GM12872 (cell line): ENCODE data around the gene DST.

Experiments used
- TF ChIP-seq, protein P1 (sequence below): IDR thresholded peaks from 3 replicates; pipeline ENCODE4 v1.5.1; 2011; ENCODE audit warnings: low read depth, mild to moderate bottlenecking, low read length, moderate library complexity; ENCODE audit not compliant: insufficient read depth

Gene DST

DNA sequence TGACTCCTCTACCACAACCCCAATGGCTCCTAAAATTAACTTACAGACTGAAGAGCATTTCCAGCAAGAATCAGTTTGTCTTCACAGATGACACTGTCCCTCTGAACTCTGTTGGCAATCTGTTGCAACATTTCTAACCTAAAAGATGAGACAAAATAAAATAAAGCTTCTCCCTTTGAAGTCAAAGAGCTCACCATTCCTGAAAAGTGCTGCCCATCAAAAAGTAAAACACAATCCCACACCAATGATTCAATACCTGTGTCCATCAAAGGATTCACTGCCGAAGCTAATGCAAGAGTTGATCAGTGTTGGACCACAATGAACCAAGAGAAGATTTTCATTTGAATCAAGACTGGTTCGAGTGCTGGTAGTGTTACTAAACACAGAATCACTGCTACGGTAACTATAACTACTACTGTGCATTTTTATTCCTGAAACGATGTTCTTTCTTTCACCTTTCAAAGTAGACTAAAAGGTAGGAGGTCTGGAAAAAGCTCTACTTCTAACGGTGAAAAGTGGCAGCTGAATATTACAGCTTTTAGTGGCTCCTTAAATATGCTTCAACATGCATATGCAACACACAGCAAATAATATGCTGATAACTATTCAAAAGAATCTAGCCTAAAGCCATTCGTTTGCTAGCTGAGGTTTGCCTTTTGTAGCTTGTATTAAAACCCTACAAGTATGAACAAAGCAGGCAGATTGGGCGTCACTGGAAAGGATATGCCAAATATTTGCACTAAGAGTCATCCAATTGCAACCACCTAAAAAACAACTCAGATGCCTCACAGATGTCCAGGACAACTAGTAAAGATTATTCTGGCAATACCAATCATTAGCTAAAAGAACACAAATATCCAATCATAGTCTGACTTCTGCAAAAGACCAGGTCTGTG lies at the start of gene DST:
DST (minus strand) TSS at position 524 of the 896 bp plus-strand sequence.
- TF ChIP-seq, protein P1, sequence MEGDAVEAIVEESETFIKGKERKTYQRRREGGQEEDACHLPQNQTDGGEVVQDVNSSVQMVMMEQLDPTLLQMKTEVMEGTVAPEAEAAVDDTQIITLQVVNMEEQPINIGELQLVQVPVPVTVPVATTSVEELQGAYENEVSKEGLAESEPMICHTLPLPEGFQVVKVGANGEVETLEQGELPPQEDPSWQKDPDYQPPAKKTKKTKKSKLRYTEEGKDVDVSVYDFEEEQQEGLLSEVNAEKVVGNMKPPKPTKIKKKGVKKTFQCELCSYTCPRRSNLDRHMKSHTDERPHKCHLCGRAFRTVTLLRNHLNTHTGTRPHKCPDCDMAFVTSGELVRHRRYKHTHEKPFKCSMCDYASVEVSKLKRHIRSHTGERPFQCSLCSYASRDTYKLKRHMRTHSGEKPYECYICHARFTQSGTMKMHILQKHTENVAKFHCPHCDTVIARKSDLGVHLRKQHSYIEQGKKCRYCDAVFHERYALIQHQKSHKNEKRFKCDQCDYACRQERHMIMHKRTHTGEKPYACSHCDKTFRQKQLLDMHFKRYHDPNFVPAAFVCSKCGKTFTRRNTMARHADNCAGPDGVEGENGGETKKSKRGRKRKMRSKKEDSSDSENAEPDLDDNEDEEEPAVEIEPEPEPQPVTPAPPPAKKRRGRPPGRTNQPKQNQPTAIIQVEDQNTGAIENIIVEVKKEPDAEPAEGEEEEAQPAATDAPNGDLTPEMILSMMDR: no peak

GRCh38 chr6:56691814-56692213 lies 49.1 kb upstream of the DST start:
- TF ChIP-seq, protein P1: no peak

DNA sequence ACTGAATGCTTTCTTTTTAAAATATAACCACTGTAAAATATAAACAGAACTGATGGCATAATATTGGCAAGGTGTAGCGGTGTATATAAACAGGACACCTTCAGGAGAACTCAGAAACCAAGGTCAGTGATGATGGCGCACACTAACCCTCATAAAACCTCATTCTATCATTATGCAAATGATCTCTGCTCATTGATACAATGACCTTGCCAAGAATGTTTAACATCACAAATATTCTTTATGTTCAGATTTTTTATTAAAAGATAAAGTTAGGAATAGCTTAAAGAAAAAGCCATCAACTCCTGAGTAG lies 48.6 kb upstream of the DST start:
- TF ChIP-seq, protein P1: no peak

DNA sequence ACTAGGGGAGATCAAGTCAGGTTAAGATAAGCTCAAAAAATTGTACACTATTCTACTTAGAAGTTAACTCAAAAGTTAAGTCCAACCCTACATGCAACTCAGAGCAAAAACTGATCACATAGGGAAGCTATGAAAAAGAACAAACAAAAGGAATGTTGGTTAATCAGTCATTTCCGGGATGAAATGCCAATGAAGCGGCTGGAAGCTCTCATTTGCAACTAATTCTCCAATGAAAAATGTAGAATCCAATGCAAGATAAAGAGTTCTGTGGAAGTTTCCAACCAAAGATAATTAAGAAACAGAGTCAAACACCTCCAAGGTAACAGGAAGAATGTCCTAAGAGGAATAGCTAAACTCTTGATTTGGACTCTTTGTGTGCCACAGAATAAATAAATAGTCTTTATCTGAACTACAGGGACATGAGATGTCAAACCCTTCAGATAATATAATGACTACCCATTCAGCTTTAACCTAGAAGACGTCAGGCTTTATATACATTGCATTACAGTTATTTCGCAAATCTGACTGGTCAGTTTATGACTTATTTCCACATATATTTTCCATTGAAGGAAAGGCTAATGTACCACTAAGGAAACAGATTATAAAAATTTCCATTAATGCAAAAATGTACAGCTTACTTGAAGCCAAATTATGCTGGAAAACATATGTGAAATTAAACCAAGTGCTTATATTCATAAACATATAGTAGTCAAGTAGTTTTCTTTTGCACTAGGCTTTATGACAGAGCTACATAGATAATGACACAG lies 48.0 kb upstream of the DST start:
- TF ChIP-seq, protein P1: no peak

DNA sequence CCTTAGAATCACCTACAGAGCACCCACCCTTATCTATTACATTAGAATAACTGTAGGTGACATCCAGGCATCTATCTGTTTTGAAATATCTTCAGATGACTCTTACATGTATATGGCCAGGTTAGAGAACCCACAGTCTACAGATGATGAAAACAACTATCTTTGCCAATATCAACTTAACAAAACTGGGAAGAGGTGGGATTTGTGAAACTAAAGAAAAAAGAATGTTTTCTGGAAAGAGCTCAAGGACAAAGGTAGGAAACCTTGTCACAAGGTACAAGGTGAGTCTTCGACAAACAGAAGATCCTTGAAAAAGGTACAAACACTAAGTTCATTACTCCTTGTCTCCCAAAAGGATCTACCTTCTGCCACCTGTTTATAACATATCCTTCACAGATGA lies 47.0 kb upstream of the DST start:
- TF ChIP-seq, protein P1: no peak

GRCh38 chr6:56689114-56689513 lies 46.4 kb upstream of the DST start:
- TF ChIP-seq, protein P1: no peak

DNA sequence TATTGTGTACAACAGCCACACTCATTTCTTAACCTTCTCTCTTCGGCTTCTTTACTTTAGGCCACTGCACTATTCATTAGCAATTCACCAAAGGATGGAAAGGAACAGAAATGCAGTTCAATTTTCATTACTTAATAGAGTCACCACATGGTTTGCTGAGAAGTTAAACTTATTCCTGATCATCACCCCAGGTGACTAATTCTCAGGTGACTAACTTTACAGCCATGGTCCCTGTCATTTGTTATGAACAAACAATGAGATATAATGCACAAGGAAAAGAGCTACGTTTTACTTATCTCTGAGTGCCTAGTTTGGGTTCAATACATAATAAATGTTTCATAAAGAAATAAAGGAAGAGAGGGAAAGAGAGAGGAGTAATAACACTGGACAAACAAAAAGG lies 45.8 kb upstream of the DST start:
- TF ChIP-seq, protein P1: no peak
